AG09319 (cell line): ENCODE results near the gene LBX2.

Source experiments
- DNase-seq: peaks from one replicate; pipeline ENCODE4 v3.0.0-alpha.2; 2010; ENCODE audit warnings: low read depth; ENCODE audit errors: extremely low read depth
- CTCF ChIP-seq: IDR thresholded peaks from 2 replicates; pipeline ENCODE4 v1.5.1; 2011; ENCODE audit warnings: low read depth, mild to moderate bottlenecking, inconsistent platforms, low read length, moderate library complexity

Gene LBX2

DNA sequence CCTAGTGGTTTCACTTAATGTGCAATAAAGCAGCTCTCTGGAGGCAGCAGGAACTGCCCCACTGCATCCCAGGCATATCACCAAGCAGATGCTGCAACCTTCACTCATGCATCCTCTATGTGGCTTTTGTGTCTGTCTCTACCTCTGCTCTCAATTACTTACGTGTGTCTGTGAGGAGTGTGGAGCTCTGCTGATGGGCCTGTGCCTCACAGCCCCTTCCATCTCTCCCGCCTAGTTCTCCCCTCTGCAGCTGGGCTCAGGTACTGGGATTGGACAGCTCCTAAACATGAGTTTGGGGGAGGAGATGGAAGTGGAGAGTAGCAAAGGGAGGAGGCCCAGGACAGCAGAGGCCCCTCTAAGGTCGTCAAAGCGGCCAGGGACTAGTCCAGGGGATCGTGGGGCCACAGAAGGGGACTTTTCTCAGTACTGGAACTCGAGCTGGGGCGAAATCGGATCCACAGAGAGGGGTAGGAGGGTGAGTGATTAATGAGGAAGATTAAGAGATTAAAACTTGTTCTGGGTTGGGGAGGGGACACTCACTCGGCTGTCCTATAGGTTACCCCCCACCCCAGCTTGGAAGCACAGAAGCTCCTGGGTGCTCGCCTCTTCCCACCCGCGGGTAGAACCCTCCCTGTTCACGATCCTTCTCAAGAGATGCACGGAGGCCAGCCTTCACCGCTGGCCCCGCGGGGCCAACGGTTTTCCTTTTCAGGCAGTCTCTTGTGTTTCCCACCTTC is 2.1 kb upstream of the LBX2 start:
- TF ChIP-seq CTCF = no peak
- DNase-seq = no peak

DNA sequence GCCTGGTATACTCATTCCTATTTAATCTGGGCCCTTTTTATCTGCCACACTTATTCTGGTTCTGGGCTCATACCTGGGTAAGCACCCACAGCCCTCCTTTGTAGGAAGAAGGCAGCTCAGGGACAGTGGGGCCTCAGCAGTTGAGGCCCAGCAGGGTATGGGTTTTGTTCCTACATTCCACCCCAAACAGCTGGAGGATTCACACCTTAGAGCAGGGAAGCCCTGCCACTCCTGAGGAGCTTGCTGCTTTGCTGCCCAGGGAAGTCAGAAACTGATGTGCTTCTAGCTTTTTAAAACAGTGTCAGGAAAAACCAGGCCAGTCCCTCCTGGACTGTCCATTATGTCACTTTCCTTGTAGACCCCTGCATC is 1.2 kb upstream of the LBX2 start:
- no peak for DNase-seq
- no peak for TF ChIP-seq CTCF

DNA sequence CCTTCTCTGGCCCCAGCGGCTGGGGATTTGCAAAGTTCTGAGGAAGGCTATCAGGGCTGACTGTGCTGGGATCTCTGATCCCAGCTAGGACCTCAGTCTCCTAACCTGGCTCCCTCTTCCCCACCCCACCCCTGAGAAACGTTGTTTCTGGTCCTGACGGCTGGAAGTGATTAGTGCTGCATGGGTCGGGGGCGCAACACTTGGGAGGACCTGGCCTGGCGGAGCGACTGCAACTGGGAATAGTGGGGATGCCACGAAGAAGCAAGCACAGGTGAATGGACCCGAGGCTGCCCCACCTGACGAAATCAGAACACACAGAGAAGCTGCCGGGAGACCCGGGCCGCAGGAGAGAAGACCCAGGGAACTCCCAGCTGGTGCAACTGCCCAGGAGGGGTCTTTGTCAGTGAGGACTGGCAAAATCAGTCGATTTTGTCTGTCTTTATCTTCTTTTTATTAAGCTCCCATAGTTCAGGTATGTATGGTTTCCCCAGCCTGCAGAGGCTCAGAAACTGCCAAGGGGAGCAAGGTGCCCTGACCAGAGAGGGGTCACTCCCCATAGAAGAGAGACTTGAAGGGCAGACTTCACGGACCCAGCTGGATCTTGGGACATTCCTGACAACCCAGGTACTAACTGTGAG is 656 bp upstream of the LBX2 start:
- TF ChIP-seq CTCF = no peak

DNA sequence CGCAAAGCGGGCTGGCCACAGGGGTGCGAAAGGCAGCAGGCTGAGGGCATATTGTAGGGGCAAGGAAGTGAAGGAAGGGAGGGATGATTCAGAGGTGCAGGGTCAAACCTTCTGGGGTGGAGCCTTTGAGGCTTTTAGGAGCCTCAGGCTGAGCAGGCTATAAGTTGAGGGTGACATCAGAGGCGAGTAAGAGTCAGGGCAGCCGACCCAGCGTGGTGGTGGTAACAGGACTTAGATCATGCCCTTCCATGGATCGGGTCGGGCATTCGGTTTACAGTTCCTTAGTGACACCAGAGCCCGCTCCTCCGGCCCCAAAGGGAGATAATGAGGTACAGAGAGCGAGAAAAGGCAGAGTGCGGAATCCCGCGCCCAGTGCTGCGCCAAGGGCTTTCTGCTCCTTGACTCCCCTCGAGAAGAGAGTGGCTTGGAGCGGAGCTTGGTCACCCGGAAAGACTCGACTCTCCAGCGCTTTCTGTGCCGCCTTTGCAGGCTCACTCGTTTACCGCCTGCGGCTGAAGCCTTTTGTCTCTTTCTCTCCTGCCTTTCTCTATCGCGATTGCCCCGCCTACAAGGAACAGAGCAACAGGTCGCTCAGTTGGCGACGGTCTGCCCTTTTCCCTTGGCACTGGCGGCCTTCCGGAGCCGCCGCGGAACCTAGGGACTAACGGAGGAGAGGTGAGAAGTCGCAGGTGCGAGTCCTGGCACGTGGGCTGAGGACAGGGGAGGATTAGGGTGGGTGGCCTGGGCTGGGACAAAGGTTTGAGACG is 720 bp downstream of the LBX2 start:
- no peak for TF ChIP-seq CTCF
- no peak for DNase-seq

More for the DNA sequence above, 656 bp upstream of the LBX2 start:
- no peak for DNase-seq

DNA sequence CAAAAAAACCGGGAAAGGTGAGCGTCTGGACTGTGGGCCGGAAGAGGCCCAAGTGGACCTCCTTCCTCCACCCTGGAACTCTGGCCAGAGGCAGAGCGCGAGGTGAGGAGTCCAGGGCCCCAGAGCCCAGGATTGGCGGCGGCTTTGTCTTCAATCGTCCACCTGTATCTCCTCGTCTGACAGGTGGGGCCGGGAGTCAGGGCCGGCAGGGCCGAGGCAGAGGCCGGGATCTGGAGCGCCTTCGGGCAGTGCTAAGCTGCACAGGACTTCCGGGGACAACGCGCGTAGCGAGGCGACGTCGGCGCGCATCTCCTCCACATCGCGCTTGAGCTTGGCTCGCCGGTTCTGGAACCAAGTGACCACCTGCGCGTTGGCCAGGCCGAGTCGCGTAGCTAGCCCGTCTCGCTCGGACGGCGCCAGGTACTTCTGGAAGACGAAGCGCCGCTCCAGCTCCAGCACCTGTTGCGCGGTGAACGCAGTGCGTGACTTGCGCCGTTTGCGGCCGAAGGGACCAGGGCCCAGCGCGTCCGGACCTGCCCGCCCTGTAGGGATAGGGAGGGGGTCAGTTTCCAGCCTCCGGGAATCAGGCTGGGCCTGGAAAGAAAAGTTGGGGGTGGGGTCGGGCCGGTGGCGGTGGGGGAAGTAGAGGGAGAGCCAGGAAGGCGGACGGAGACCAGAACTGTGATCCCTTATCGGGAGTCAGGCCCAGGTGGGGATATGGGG is 1.5 kb downstream of the LBX2 start:
- DNase-seq = no peak
- TF ChIP-seq CTCF = no peak

GRCh38 chr2:74496997-74497776 is 2.2 kb downstream of the LBX2 start:
- DNase-seq = no peak
- no peak for TF ChIP-seq CTCF
